ENCODE results near the gene SCNN1B.

The SCNN1B gene

DNA sequence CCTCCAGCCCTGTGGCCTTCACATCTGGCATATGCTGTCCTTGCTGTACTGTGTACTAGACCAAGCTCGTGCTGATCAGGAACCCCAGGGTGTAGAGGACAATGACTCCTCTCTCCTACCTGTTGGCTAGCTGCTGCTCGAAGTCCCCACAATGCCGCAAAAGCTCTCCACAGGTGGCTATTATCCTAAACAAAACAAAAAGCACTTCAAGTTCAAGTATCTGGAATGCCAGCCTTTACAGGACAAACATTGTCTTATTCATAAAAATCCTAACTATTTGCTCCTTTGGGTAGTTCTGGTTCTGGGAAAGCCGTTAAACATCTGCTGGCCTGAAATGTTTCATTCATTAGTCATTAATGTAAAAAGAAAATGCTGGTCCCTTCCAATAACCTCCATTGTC lies 108.1 kb downstream of the SCNN1B start:
- DNase-seq: no peak

GRCh38 chr16:23414731-23415130 lies 112.6 kb downstream of the SCNN1B start:
- DNase-seq: no peak

DNA sequence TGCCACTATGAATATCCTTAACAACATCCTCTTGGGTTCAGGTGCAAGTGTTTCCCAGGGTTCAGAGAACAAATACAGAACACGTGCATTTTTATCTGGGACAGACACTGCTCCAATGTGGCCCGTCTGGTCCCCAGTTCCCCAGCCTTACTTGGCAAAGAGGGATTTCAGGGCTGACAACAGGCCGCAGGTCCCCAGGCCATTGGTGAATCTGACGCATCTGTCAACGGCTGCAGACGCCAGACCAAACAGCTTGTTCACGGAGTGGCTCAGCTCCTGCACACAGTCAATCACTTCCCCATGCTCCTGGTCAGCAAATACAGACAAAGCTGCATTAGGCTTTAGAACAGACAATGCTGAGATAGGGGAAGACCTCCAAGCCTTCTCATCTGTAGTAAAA lies 114.7 kb downstream of the SCNN1B start:
- no peak for DNase-seq

GRCh38 chr16:23420011-23420410 lies 117.9 kb downstream of the SCNN1B start:
- DNase-seq: no peak

- no peak for DNase-seq
Measured at GRCh38 chr16:23423496-23424049, 121.5 kb downstream of the SCNN1B start.

GRCh38 chr16:23424292-23424958 lies 122.3 kb downstream of the SCNN1B start:
- DNase-seq: no peak

GRCh38 chr16:23428351-23428750 lies 126.2 kb downstream of the SCNN1B start:
- no peak for DNase-seq

Measured in CD4-positive, alpha-beta T cell treated with Interferon alpha-2 for 1 hour (primary cell).